A549 (cell line): ENCODE data around the gene CEBPZOS.

Experiments used
- CHD2 ChIP-seq: fragments of 150-350 bp; IDR thresholded peaks from 2 replicates; pipeline ENCODE4 v1.6.1; 2014; ENCODE audit warnings: low read length; ENCODE audit not compliant: partially characterized antibody
- CTCF ChIP-seq: fragments of >200 bp; sonication (Bioruptor Twin); formaldehyde crosslinking; IDR thresholded peaks from 3 replicates; pipeline ENCODE4 v1.5.1; 2016
- MAZ ChIP-seq: fragments of 150-350 bp; IDR thresholded peaks from 2 replicates; pipeline ENCODE4 v1.6.1; 2014; ENCODE audit warnings: antibody characterized with exemption, low read depth, low read length, borderline replicate concordance
- MYC ChIP-seq: IDR thresholded peaks from 2 replicates; pipeline ENCODE4 v1.6.1; 2012; ENCODE audit warnings: mild to moderate bottlenecking, inconsistent platforms, low read length, improper control_type of control experiment, borderline replicate concordance
- PBX3 ChIP-seq: IDR thresholded peaks from 2 replicates; pipeline ENCODE4 v1.6.1; 2012
- POLR2A ChIP-seq: IDR thresholded peaks from 2 replicates; pipeline ENCODE4 v1.6.1; 2012; ENCODE audit warnings: mild to moderate bottlenecking, low read length
- RAD21 ChIP-seq, 2 experiments: fragments of >200 bp in 1 of 2; sonication (Bioruptor Twin) in 1 of 2; formaldehyde crosslinking in 1 of 2; IDR thresholded peaks in 1 of 2; conservative IDR thresholded peaks in 1 of 2; 2 replicates in 1 of 2; 3 replicates in 1 of 2; pipeline ENCODE4 v1.6.1; 2012 to 2018; ENCODE audit warnings: inconsistent platforms in 1 of 2
- REST ChIP-seq: fragments of 200-600 bp; sonication (generic); IDR thresholded peaks from 2 replicates; pipeline ENCODE4 v1.6.1; 2016; ENCODE audit warnings: antibody characterized with exemption, mild to moderate bottlenecking, moderate library complexity
- RFX5 ChIP-seq: fragments of 450-650 bp; IDR thresholded peaks from 2 replicates; pipeline ENCODE4 v1.7.1; 2014; ENCODE audit warnings: antibody characterized with exemption, mild to moderate bottlenecking, moderate library complexity
- SMC3 ChIP-seq: fragments of >200 bp; sonication (Bioruptor Twin); formaldehyde crosslinking; IDR thresholded peaks from 3 replicates; pipeline ENCODE4 v1.6.1; 2018; ENCODE audit warnings: inconsistent platforms
- TF ChIP-seq, protein P1 (sequence below): IDR thresholded peaks from 2 replicates; pipeline ENCODE4 v1.6.1; 2012
- TF ChIP-seq, protein P2 (sequence below): fragments of 450-650 bp; IDR thresholded peaks from 2 replicates; pipeline ENCODE4 v1.6.1; 2014; ENCODE audit warnings: antibody characterized with exemption
- TF ChIP-seq, protein P3 (sequence below): fragments of 150-350 bp; IDR thresholded peaks from 2 replicates; pipeline ENCODE4 v1.6.1; 2014; ENCODE audit warnings: low read depth, mild to moderate bottlenecking, low read length

GRCh38 chr2:37230581-37230980 lies 34.3 kb downstream of the CEBPZOS start:
- TF ChIP-seq, protein P1, sequence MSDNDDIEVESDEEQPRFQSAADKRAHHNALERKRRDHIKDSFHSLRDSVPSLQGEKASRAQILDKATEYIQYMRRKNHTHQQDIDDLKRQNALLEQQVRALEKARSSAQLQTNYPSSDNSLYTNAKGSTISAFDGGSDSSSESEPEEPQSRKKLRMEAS = no peak
- TF ChIP-seq MAZ (no peak), PBX3 (no peak), REST (0 out of 2 replicates have a peak, but pooled peaks have one; percentile 12), MYC (no peak), SMC3 (no peak), CTCF (no peak), RAD21 (conservative IDR thresholded peaks at IDR 0.05 in 1 of 2, IDR thresholded peaks at IDR 0.05 in 1 of 2) (no peak), RFX5 (no peak), POLR2A (no peak), CHD2 (no peak)
- TF ChIP-seq, protein P2, sequence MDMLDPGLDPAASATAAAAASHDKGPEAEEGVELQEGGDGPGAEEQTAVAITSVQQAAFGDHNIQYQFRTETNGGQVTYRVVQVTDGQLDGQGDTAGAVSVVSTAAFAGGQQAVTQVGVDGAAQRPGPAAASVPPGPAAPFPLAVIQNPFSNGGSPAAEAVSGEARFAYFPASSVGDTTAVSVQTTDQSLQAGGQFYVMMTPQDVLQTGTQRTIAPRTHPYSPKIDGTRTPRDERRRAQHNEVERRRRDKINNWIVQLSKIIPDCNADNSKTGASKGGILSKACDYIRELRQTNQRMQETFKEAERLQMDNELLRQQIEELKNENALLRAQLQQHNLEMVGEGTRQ = no peak
- TF ChIP-seq, protein P3, sequence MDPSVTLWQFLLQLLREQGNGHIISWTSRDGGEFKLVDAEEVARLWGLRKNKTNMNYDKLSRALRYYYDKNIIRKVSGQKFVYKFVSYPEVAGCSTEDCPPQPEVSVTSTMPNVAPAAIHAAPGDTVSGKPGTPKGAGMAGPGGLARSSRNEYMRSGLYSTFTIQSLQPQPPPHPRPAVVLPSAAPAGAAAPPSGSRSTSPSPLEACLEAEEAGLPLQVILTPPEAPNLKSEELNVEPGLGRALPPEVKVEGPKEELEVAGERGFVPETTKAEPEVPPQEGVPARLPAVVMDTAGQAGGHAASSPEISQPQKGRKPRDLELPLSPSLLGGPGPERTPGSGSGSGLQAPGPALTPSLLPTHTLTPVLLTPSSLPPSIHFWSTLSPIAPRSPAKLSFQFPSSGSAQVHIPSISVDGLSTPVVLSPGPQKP = no peak
